NCI-H748 (cell line): ENCODE measurements around the gene IGSF21.
"Not testable (repeated sequence)": the region's sequence is repeated elsewhere in the genome, so short reads cannot be mapped to it uniquely, and the experiment has no call there.

Experiments
- DNase-seq: peaks from one replicate; lab custom pipeline; 2025; ENCODE audit not compliant: unreplicated experiment; lab: John Stamatoyannopoulos, UW

IGSF21 gene

DNA sequence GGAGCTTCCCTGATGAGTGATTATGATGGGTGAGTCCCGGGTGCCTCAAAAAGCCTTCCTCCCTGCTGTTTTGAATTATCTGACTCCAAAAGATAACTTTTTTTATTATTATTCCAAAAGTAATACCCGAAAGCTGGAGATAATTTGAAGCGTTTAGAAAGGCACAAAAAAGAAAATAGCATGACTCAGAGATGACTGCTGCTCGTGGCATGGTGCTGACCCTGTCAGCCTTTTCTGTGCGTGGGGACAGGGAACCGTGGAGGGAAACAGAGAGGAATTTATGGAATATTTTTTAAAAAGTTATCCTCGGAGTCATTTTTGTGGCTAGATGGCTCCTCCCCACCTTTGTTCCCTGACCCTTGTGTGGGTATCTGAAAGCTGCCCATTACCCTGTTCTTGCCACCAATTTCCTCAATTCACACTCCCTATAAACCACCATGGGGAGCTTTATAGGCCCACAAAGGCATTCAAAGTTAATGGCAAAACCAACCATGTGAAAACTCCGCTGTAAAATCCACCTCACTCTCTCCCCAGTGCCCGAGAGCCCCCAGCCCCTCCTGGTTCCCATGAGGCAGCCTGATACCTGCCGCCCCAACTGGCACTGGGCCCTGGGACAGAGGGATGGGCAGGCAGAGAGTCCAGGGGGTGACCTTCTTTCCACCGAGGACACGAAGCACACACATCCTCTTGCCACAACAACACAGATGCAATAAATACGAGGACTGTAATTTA is 37.5 kb downstream of the IGSF21 start:
- no peak for DNase-seq

- DNase-seq = no peak
Observed at GRCh38 chr1:18145851-18146618, 38.4 kb downstream of the IGSF21 start.

GRCh38 chr1:18146886-18147285 is 39.3 kb downstream of the IGSF21 start:
- no peak for DNase-seq

- DNase-seq = no peak
Observed at GRCh38 chr1:18147672-18148071, 40.1 kb downstream of the IGSF21 start.

- no peak for DNase-seq
Observed at GRCh38 chr1:18148461-18148860, 40.9 kb downstream of the IGSF21 start.

DNA sequence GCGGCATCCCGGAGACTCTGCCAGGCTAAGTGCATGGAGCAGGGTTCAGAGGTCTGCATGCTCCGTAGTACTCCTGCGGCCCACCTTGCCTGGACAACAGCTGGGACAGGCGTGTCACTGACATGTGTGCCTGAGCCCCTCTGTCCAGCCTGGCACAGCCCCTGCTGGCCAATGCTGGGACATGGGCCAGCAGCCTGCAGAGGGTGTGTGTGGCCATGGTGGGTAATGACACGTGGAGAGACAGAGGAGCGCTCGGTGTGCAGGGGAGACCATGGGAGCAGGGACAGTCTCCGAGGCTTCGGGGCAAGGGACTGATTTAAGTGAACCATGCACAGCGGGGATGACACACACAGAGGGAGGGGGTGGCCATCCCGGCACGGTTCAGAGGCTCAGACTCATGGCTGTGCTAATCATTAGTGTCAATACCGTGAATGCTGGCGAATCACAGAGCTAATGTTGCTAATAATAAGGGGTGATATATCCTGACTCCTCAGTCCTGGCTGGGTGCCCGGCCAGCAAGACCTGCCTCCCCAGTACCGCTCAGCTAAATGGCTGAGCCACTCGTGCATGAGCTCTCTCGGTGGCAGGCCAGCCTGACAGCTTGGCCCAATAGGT is 41.5 kb downstream of the IGSF21 start:
- no peak for DNase-seq

DNA sequence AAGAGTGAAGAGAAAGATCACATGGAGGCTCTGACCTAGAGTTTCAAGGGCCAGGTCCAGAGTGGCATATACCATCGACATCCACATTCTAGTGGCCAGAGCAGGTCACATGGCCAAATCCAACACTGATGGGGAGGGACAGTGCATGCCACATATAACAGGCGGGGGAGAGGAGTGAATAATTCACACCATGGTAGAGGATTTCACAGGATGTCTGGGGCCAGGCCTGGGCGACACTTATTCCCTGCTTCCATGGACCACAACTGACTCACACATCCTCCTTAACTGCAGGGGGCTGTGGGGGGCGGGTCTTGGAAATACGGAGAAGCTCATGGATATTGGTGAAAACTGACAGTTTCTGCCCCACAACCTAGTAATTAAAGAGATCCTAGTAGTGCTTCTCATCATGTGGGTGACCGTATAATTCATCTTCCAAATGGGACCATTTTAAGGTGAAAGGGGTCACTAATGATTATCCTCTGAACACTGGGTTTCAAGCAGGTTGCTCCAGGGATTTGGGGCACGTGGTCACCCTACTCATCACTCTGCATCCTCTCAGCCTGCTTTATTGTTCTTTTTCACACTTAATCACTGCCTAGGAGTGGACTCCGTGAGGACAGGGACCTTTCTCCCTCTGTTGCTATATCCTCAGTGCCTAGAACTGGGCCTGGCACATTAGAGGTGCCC is 44.0 kb downstream of the IGSF21 start:
- no peak for DNase-seq

DNA sequence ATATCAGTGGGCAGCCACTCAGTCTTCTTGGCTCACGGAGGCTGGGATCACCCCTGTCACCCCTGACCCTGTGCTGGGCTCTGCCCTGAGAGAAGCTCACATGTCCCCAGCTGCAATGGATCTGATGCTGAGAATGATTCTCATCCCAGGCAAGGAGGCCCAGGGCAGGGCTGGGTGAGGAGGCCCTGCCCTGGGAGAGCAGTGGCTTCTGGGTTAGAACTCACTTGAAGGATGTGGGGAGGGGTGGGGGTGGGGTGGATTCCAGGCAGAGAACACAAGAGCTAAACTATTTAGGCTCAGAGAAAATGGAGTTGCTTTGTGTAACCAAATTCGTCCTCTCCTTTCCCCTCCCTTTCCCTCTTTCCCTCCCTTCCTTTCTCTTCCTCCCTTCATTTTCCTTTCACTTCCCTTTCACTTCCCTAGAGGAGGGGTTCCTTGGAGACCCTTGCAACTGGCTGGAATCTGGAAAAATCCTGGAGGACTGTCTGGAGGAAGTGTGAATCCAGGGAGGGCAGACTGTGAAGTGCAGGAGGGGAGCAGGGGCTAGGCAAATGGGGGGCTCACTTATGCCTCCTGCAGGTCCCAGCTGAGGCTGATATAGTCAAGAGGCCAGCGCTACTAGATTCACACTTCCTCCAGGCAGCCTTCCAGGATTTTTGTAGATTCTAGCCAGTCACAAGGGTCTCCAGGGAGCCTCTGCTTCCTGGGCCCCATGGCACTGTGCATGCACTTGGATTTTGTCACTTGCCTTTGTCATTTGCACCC is 47.0 kb downstream of the IGSF21 start:
- no peak for DNase-seq

GRCh38 chr1:18155881-18156385 is 48.3 kb downstream of the IGSF21 start:
- DNase-seq = peak; percentile 18

DNA sequence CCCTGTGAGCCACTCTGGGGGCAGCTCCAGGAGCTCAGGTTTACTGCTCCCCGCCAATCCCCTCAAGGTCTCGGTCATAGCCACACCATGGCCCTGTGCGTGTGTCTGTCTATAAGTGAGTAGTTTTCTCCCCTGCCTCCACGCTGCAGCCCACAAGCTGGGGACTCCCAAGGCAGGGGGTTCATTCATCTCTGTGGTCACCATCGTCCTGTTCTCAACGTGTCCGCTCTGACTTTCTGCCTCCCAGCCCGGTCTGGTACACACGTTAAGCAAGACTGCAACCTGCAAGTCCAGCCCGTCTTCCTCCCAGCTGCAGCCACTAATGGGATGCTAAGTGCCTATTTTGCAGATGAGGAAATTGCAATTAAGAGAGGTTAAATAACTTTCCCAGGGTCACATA is 49.8 kb downstream of the IGSF21 start:
- DNase-seq = no peak

DNA sequence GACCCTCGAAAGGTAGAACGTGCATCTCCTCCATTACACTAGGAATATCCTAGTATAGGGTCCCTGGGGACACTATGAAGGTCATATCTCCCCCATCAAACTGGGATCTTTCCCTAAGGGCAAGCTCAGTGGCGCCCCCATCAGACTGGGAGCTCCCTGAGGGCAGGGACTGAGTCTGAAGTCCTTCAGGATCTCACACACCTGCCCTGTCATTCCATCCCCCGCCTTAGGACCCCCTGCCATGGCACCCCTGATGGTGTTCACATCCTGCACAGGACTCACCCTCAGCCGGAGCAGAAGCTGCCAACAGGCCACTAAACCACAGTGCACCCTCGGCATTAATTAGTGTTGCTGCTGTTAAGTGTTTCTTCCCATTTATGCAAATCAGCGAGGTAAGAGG is 50.4 kb downstream of the IGSF21 start:
- DNase-seq = no peak

DNA sequence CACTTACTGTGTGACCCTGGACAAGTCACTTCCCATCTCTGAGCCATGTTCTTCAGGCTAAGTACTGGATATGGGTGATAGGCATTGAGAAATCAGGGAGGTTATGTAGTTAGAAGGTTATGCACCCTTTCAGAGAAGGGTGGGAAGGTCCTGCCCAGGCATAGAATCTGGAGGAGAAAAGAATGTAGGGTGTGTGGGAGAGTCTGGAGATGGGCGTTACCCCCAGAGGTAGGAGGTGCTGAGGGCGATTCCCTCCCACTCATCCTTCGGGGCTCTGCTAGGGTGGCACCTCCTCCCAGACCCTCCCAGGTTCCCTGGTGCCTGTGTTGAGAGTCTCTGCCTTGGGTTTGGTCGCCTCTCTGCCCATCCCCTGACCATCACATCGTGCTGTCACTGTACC is 51.1 kb downstream of the IGSF21 start:
- DNase-seq = no peak

- no peak for DNase-seq
Observed at GRCh38 chr1:18160290-18160942, 52.8 kb downstream of the IGSF21 start.

DNA sequence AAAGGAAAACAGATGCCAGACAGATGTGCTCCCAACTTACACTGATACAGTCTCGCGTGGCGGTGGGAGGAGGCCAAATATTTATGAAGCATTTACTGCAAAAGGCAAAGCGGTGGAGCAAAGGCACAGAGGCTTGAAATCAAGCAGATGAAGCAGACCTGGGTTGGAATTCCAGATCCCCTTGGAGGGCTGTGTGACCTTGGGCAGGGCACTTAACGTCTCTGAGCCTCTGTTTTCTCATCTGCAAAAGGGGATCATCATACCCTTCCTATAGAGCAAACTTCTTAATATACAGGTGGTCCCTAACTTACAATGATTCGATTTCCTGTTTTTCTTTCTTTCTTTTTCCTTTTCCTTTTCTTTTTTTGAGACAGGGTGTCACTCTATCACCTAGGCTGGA is 54.1 kb downstream of the IGSF21 start:
- DNase-seq = no peak

- DNase-seq = not testable (repeated sequence)
Observed at GRCh38 chr1:18165640-18166039, 58.0 kb downstream of the IGSF21 start.

GRCh38 chr1:18166341-18166740 is 58.7 kb downstream of the IGSF21 start:
- no peak for DNase-seq

DNA sequence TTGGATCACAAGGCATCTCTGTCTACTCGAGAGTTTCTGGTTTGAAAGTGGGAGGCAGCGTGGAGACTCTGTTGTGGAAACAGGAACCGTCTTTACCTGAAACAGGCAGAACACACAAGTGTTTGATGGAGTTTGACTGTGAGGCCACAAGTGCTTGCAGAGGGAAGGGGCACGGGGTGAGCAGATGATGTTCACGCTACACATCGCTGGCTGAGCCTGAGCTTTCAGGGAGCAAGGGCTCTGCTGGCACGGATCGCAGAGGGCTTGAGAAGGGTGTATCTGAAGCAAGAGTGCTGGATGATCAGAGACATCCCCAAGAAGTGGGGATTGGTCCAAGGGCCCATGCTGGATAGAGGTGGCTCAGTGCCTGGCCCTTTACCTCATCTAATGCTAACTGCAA is 59.3 kb downstream of the IGSF21 start:
- DNase-seq = no peak

DNA sequence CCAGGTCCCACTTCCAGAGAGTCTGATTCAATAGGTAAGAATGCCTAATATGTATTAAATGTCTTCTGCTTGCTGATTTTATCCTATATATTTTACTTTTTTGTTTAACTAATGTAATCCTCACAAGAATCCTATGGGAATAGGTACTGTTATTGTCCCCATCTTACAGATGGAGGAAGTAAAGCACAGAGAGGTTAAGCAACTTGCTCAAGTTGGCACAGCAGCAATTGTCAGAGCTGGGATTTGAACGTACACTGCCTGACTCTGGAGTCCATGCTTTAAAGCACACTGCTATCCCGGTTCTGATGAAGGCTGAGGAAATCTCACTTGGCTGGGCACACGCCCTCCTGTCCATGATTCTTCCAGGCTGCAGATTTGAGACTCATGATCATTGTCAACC is 62.8 kb downstream of the IGSF21 start:
- no peak for DNase-seq

DNA sequence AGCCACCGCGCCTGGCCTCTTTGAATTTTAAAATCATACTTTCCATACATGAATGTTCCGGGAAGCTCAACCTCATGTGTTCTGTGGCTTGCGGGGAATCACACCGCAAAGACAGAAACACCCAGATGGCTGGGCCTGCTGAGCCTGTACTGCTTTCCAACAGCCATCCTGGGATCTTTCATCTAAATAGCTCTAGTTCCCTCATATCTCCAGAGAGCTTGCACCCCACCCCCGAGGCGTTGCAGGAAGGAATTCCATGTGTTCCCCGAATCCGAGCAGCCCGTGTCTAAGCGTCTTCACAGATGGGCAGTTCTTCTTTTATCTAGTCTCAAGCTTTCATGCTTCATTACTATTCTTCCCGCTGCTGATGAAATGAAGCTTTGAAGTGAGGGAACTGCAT is 66.4 kb downstream of the IGSF21 start:
- no peak for DNase-seq

DNA sequence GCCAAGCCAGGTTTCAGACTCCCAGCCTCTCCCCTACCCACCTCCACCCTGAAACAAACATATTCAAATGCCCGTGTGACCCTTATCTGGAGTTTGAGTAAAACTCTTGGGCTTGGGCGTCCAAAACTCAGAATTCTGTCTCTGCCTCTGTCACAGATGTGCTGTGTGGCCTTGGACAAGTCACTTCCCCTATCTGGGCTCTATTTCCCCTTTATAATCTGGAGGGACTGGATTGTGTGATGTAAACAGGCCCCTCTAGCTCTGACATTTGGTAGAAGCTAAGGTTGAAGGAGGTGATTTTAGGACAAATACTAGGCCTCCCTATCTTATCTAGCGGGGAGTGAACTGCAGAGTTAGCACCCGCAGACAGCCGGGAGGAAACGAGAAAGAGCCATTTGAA is 67.5 kb downstream of the IGSF21 start:
- no peak for DNase-seq
